K562 (cell line): Measurements from ENCODE around the gene PPA2. TPM values are rescaled to one million over a fixed set of nuclear protein-coding genes. Genes with fewer than 3 reads are reported as not detected.

ENCODE experiments used
- KLF16 ChIP-seq: IDR thresholded peaks from 2 replicates; pipeline ENCODE4 v1.6.1; 2016; ENCODE audit warnings: antibody characterized with exemption
- NONO ChIP-seq, 2 experiments: fragments of 200-400 bp in 1 of 2; fragments of 450-650 bp in 1 of 2; formaldehyde crosslinking in 1 of 2; IDR thresholded peaks; 2 replicates each; pipeline ENCODE4 v1.6.1; 2017; ENCODE audit warnings: low read depth in 2 of 2, mild to moderate bottlenecking in 2 of 2, moderate library complexity in 2 of 2, low read length in 1 of 2
- NRF1 ChIP-seq, 2 experiments: fragments of 450-650 bp; IDR thresholded peaks in 1 of 2; conservative IDR thresholded peaks in 1 of 2; 2 replicates each; pipeline ENCODE4 v1.6.1; 2014; ENCODE audit warnings: mild to moderate bottlenecking in 2 of 2
- PHB ChIP-seq: fragments of 250-450 bp; sonication (Bioruptor Pico); IDR thresholded peaks from 2 replicates; pipeline ENCODE4 v1.5.0; 2021
- PML ChIP-seq: IDR thresholded peaks from 2 replicates; pipeline ENCODE4 v1.6.1; 2012; ENCODE audit warnings: low read length, inconsistent platforms
- RFX7 ChIP-seq: fragments of 250-450 bp; sonication (Bioruptor Pico); IDR thresholded peaks from 2 replicates; pipeline ENCODE4 v1.5.1; 2021; ENCODE audit warnings: mild to moderate bottlenecking
- SPI1 ChIP-seq: IDR thresholded peaks from 2 replicates; pipeline ENCODE4 v1.6.1; 2011; ENCODE audit warnings: low read depth, low read length, control low read depth, borderline replicate concordance
- SRF ChIP-seq, 2 experiments: fragments of 250-450, 450-650 bp in 1 of 2; sonication (Bioruptor Pico) in 1 of 2; sonication (generic) in 1 of 2; formaldehyde crosslinking; IDR thresholded peaks; 2 replicates each; pipeline versions ENCODE4 v1.5.0 to v1.5.1; 2020 to 2022; ENCODE audit warnings: mild to moderate bottlenecking in 1 of 2, missing genetic modification reagents in 1 of 2
- STAT5B ChIP-seq: fragments of 250-450 bp; sonication (Bioruptor Pico); IDR thresholded peaks from 2 replicates; pipeline ENCODE4 v1.8.0; 2021; ENCODE audit warnings: mild to moderate bottlenecking, inconsistent platforms
- ZNF263 ChIP-seq: sonication (generic); formaldehyde crosslinking; IDR thresholded peaks from 2 replicates; pipeline ENCODE4 v1.8.0; 2022; ENCODE audit warnings: mild to moderate bottlenecking, missing genetic modification reagents, borderline replicate concordance
- ZNF282 ChIP-seq: sonication (generic); formaldehyde crosslinking; IDR thresholded peaks from 2 replicates; pipeline ENCODE4 v1.8.1; 2023; ENCODE audit warnings: missing genetic modification reagents
- ZNF57 ChIP-seq: fragments of 450-650 bp; formaldehyde crosslinking; IDR thresholded peaks from 2 replicates; pipeline ENCODE4 v1.4.0; 2020; ENCODE audit warnings: mild to moderate bottlenecking, moderate library complexity
- polyA plus RNA-seq, 8 experiments: library from polyadenylated mRNA; depleted of rRNA in 4 of 8; stranded (reverse) in 5 of 8; unstranded in 3 of 8; fragments of >200 nt; fragmentation: Nextera tagmentation in 2 of 8; fragmentation: Illumina TruSeq in 1 of 8; extraction: Ambion mirVana in 2 of 8; extraction: Trizol in 1 of 8; gene quantifications; 2 replicates each; pipeline versions ENCODE4 v1.2.1 to v1.2.3, GENCODE V29; 2011 to 2014; ENCODE audit warnings: inconsistent platforms in 1 of 8, missing spikeins in 1 of 8
- total RNA-seq, 7 experiments: library from RNA; depleted of rRNA in 6 of 7; stranded (reverse); fragments of >200 nt in 6 of 7; fragmentation: Illumina TruSeq in 2 of 7; extraction: Trizol in 2 of 7; gene quantifications; 2 replicates each; pipeline versions ENCODE4 v1.2.1 to v1.2.3, GENCODE V29; 2011 to 2021; ENCODE audit warnings: low replicate concordance in 1 of 7
- TF ChIP-seq, protein P1 (sequence below): fragments of 450-650 bp; formaldehyde crosslinking; IDR thresholded peaks from 2 replicates; pipeline ENCODE4 v1.4.0; 2022; ENCODE audit warnings: missing genetic modification characterization
- TF ChIP-seq, protein P2 (sequence below): sonication (generic); formaldehyde crosslinking; IDR thresholded peaks from 2 replicates; pipeline ENCODE4 v1.8.1; 2023; ENCODE audit warnings: mild to moderate bottlenecking, missing genetic modification reagents
- TF ChIP-seq, protein P3 (sequence below): fragments of 250-450 bp; sonication (Bioruptor Pico); IDR thresholded peaks from 2 replicates; pipeline ENCODE4 v1.8.0; 2021; ENCODE audit warnings: mild to moderate bottlenecking, moderate library complexity

Gene PPA2
- total and polyA plus RNA-seq, 9 of the 15 experiments (the other 6 are each of a cell fraction or from before 2014, with no cell fraction given): 48.3 to 190 (median 109) TPM

DNA sequence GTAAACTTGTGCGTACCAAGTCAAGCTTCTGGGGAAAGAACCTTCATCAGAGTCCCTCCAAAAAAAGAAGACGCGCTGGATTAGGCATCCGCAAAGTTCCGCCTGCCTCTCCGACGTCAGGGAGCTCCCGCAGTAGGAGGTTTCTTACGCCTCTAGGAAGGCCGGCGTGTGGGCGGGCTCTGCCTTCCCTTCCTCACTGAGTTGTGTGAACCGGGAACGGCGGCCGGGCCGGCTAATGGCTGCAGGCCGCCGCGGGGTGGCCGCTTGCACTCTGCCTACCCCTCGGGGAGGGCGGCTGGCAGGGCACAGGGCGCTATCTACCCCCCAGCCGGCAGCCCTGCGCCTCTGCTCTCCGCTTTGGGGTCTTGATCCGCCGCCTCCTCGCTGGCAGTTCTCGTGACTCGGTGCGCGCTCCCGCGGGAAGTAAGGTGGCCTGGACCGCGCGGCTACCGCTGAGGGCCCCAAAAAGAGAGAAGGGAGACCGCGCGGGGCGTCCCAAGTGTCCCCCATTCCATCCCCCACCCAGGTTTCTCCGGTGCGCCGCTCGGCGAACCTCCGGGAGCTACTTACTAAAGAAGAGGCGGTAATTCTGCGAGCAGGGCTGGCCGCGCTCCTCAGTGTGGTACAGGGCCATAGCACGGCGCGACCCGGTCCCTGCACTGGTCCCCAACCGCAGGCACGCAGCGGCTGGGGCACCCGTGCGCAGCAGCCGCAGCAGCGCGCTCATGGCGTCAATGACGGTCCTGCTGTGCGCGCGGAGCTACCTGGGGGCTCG is at the start of gene PPA2 (continued):
- TF ChIP-seq, protein P1, sequence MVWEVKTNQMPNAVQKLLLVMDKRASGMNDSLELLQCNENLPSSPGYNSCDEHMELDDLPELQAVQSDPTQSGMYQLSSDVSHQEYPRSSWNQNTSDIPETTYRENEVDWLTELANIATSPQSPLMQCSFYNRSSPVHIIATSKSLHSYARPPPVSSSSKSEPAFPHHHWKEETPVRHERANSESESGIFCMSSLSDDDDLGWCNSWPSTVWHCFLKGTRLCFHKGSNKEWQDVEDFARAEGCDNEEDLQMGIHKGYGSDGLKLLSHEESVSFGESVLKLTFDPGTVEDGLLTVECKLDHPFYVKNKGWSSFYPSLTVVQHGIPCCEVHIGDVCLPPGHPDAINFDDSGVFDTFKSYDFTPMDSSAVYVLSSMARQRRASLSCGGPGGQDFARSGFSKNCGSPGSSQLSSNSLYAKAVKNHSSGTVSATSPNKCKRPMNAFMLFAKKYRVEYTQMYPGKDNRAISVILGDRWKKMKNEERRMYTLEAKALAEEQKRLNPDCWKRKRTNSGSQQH (CRISPR knock-in tag): no peak
- TF ChIP-seq PML: peak; percentile 72
- no peak for TF ChIP-seq ZNF263 (CRISPR knock-in tag)
- no peak for TF ChIP-seq PHB (CRISPR knock-in tag)
- 0 out of 2 replicates have a peak, but pooled peaks have one; percentile 69 for TF ChIP-seq ZNF282
- TF ChIP-seq ZNF57 (CRISPR knock-in tag): no peak
- no peak for TF ChIP-seq SRF (CRISPR knock-in tag; IDR thresholded peaks at IDR 0.05)
- no peak for TF ChIP-seq STAT5B (CRISPR knock-in tag)
- no peak for TF ChIP-seq RFX7
- peak; percentile 84 to 86 for TF ChIP-seq NRF1 (conservative IDR thresholded peaks at IDR 0.05 in 1 of 2, IDR thresholded peaks at IDR 0.05 in 1 of 2)
- TF ChIP-seq NONO (IDR thresholded peaks at IDR 0.05; ENCODE audit: low read depth in 2 of 2, low read length in 1 of 2): no peak; a peak in 2 of 4 replicates
- no peak for TF ChIP-seq KLF16
- no peak for TF ChIP-seq SPI1
- TF ChIP-seq, protein P2, sequence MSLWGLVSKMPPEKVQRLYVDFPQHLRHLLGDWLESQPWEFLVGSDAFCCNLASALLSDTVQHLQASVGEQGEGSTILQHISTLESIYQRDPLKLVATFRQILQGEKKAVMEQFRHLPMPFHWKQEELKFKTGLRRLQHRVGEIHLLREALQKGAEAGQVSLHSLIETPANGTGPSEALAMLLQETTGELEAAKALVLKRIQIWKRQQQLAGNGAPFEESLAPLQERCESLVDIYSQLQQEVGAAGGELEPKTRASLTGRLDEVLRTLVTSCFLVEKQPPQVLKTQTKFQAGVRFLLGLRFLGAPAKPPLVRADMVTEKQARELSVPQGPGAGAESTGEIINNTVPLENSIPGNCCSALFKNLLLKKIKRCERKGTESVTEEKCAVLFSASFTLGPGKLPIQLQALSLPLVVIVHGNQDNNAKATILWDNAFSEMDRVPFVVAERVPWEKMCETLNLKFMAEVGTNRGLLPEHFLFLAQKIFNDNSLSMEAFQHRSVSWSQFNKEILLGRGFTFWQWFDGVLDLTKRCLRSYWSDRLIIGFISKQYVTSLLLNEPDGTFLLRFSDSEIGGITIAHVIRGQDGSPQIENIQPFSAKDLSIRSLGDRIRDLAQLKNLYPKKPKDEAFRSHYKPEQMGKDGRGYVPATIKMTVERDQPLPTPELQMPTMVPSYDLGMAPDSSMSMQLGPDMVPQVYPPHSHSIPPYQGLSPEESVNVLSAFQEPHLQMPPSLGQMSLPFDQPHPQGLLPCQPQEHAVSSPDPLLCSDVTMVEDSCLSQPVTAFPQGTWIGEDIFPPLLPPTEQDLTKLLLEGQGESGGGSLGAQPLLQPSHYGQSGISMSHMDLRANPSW (CRISPR knock-in tag): no peak; the same call in 1 of the 2 replicates
- TF ChIP-seq, protein P3, sequence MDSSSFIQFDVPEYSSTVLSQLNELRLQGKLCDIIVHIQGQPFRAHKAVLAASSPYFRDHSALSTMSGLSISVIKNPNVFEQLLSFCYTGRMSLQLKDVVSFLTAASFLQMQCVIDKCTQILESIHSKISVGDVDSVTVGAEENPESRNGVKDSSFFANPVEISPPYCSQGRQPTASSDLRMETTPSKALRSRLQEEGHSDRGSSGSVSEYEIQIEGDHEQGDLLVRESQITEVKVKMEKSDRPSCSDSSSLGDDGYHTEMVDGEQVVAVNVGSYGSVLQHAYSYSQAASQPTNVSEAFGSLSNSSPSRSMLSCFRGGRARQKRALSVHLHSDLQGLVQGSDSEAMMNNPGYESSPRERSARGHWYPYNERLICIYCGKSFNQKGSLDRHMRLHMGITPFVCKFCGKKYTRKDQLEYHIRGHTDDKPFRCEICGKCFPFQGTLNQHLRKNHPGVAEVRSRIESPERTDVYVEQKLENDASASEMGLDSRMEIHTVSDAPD (CRISPR knock-in tag): no peak
